ENCODE measurements around the gene NCF2.
"Not testable (repeated sequence)": the region's sequence is repeated elsewhere in the genome, so short reads cannot be mapped to it uniquely, and the experiment has no call there.

NCF2 gene

DNA sequence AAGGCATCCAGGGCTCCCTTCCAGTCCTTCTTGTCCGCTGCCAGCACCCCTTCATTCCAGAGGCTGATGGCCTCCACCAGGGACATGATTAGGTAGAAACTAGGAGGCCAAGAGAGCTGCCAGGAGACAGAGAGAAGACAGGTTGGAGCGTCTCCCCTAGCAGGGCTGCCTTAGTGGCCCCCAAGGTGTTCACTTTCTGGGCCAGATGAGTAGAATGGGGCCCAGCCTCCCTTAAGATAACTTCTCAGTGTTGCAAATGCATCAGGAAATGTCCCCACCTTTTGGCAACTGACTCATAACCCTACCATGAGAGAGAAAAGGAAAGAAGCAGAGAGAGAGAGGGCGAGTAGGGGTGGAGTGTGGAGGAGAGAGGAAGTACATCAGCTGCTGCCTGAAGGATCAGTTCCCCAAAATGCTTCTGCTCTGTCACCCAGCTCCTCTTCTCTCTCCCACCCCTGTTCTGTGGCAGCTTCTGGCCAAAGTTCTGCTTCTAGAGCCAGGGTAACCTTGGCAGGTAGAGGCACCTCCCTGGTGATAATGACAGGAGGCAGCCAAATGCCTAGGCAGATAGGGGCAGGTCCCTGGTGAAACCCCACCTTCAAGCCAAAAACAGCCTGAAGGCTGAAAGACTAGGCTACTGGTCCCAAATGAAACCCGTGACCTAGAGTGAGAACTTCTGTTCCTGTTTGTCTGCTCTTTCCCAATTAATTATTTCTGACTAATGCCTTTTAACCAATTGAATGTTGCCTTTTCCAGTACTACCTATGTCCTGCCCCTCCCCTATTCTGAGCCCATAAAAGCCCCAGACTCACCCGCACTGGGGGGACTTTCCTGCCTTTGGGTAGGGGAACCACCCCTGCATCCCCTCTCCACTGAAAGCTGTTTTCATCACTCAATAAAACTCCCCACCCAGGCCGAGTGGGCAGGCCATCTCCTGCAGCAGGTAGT is at the start of gene NCF2:
TSS of gene NCF2 (minus strand) at position 216 of the 948 bp plus-strand sequence. CDS start at position 86, 130 bp downstream.
- DNase-seq, result peak; percentile 88

DNA sequence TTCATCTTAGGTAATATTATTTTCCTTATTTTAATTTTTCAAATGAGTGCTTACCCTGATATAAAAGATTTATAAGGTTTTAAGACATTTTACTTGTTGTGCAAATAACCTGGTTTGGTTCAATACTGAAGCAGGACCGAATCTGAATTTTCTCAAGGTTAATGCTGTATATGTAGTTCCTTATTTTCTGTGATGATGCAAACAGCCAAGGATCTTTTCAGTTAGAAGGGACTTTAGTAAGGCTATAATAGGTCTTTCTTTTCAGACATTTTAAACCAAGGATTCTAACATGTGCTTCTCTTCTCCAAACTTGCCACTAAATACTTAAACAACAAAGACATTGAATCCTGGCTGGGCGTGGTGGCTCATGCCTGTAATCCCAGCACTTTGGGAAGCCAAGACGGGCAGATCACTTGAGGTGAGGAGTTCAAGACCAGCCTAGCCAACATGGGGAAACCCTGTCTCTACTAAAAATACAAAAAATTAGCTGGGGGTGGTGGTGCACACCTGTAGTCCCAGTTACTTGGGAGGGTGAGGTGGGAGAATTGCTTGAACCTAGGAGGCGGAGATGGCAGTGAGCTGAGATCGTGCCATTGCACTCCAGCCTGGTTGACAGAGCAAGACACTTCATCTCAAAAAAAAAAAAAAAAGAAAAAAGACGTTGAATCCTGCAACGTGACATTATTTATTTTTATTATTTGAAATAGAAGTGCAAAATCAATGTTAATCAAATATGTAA is 48.6 kb upstream of the NCF2 start:
- no peak for DNase-seq

DNA sequence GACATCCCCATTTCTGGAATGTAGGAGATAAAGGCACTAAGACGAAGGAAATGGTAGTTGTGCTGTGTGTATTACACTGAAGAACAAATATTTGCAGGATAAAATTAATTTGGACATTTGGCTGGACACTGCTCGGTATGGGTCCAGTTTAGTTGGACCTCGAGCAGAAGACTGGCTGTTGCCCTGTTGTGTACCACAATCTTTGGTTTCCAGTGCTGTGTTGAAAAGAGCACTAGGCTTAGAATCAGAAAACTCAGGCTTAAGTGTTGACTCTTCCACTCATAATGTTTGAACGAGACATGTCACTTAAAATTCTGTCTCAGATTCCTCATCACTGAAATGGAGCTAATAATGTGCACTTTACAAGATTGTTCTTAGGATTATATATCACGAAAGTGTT is 46.5 kb upstream of the NCF2 start:
- DNase-seq, result no peak

DNA sequence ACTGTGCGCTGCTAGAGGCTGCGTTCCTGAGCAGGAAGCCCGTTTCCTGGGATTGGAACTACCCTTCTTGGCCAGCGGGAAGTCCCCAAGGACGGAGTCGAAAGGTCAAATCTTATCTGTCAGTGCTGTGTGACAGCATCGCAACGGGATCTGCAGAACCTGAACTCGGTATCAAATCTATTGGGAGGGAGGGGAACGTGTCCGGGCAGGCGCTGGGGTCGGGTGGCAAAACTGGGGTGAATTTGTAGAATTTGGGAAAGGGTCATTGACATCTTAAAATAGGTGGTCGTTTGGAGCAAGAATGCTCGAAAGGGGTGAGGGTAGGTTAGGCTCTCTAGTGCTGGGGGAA is 46.0 kb upstream of the NCF2 start:
- no peak for DNase-seq

DNA sequence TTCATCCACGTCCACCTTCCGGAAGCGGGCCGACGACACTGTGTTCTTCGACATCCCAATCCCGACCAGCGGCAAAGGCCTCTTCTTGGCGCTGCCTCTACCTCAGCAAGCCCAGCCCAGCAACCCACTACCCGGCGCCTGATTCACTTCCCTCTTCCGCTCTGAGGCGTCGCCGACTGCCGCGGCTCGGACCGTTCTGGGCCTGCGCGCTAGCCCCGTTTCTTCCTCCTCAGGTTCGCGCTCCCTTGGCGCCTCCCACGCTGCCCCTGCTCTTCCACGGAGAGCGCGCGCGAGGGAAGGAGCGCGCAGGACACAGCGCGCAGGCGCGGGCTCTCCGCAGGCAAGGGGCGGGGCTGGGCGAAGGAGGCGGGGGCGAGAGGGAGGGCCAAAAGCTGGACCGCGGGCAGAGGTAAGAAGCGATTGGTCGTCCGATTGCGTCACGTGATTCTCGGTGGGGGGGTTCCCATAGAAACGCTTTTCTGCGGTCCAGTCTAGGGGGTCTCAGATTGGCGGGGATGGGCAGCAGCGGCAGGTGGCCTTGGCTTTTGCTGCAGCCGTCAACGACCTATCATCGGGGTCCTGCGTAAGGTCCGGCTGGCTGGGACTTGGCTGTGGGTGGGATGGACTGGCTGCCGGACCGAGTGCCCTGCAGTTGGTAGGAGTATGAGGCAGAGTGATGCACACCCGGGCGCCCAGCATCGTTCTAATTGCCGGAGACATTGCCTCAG is 45.5 kb upstream of the NCF2 start, which contains the start of gene ARPC5:
TSS of gene ARPC5 (minus strand) at position 178 of the 728 bp plus-strand sequence. CDS start at position 54, 124 bp downstream.
- DNase-seq, result peak; percentile 97

GRCh38 chr1:183635099-183635605 is 44.9 kb upstream of the NCF2 start:
- no peak for DNase-seq

GRCh38 chr1:183634429-183635065 is 44.3 kb upstream of the NCF2 start:
- DNase-seq, result no peak

DNA sequence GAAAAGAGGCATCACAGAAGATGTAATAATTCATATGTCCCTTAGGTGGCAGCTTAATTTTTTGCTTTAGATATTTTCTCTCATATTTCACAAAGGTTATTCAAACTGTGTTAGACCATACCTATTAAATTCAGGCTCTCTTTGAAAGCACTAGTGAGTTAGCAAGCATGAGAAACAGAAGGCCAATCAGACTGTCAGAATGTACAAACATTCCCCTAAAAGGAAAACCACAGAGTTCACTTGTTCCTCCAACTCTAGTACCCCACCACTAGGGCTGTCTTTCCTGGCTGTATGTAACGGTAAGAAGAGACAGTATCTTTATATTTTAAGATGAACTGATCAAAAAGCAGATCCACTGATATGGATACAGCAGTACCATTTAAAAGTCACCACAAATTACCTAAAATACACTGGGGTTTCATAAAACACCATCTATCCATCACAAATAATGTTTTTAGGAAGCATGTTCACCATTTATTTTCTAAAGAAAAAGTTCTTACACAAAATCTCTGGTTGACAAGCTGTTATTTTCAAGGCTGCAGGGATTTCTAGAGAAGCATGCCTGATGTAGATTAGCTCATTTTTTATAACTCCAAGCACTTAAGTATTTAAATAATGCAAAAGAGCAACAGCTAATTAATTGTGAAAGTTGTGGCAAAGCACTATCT is 43.6 kb upstream of the NCF2 start:
- peak; percentile 83 for DNase-seq

DNA sequence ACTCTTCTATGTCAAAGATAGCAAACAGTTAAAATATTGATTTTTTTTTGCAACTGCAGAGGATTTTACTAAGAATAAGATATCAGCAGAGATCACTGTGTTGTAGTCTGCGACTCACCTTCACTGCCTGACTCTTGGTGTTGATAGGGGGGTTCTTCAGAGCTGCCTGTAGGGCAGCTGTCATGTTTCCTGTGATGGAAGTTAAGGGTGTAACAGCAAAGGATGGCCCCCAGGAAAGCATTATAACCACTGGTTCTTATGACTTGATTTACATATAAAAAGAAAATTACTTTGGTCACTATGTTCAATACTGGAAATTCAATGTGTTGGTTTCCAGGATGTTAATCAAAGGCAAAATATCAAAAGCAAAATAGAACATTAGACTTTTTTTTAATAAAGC is 42.7 kb upstream of the NCF2 start:
- peak; percentile 46 for DNase-seq

- DNase-seq, result no peak
These were observed 41.9 kb upstream of the NCF2 start for GRCh38 chr1:183632114-183632513.

DNA sequence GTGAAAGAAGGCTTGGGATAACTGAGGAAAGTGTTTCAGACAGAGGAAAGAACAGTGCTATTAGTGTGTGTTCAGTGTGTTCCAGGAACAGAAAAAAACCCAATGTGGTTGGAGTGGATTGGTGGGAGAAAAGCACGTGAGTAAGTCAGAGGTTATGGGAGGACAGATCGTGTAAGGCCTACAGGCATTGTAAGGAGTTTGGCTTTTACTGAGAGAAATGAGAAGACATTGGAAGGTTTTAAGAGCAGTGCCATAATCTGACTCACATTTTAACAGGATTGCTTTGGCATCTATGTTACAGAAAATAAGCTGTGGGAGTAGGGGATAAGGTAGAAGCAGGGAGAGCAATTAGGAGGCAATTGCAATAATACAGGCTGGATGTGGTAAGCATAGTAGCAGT is 40.5 kb upstream of the NCF2 start:
- DNase-seq, result no peak

DNA sequence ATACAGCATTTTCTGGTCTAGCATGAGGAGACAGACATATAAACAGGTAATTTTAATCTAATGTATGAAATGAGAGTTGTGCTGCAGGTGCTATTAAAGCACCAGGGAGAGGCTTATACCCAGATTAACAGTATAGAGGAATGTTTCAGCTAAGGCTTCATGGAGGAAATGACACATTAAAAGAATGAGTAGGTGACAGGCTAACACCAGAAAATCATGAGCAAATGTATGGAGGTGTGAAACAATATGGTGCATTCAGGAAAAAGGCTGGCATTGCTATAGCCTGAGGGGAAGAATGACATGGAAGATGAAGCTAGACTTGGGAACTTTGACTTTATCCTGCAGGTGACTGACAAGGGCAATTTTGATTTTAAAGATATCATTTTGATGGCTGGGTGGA is 38.3 kb upstream of the NCF2 start:
- DNase-seq, result peak; percentile 37

GRCh38 chr1:183626236-183626635 is 36.0 kb upstream of the NCF2 start:
- not testable (repeated sequence) for DNase-seq

- peak; percentile 52 for DNase-seq
These were observed 32.9 kb upstream of the NCF2 start for GRCh38 chr1:183622884-183623785.

DNA sequence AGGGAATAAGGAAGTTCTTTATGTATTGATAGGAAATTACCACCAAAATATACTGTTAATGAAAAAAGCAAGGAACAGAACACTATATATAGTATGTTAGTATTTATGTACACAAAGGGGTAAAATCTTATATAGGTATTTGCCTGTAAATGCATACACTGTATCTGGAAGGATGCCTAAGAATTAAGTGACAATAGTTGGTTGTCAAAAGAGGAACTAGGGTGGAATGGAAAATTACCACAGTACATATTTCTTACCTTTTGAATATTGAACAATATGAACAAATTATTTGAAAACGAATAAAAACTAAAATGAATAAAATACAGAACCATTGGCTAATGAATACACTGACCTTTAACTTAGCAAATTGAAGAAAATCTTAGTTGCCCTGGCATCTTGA is 31.8 kb upstream of the NCF2 start:
- DNase-seq, result no peak

DNA sequence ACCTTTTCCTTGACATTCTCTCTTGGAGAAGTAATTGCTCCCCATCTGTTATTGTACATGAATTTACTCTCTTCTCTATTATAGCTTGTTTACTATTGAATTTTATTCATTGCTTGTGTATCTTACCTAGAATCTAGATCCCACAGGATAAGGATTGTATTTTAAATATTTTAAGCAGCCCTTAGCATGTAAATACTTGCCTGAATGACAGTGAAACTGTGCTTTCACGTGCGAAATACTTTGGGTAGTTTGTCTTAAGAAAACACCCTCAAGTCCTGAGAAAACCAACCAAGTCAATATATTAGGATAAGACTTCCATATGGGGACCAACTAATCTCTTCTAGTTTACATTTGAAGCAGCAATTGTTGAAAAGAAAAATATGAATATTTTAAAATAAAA is 30.1 kb upstream of the NCF2 start:
- DNase-seq, result no peak

DNA sequence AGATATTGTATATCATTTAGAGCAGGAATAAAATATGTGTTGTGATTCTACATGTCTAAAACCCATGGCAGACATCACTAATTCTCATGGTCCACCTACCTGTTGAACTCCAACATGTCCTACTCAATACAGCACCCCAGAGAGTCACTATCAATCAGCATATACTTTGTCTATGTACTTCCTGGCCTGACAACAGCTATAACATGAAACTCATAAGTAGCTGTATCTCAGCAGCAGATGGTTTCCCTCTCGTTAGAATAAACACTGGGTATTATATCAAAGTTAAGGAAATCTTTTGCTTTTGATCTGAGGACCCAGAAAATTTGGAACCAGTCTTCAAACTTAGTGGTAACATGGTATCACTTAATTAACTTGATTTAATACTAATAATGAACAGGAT is 29.5 kb upstream of the NCF2 start:
- DNase-seq, result no peak

- not testable (repeated sequence) for DNase-seq
These were observed 27.9 kb upstream of the NCF2 start for GRCh38 chr1:183618202-183618601.

- DNase-seq, result not testable (repeated sequence)
These were observed 22.7 kb upstream of the NCF2 start for GRCh38 chr1:183612975-183613374.

- no peak for DNase-seq
These were observed 22.1 kb upstream of the NCF2 start for GRCh38 chr1:183612407-183612806.

DNA sequence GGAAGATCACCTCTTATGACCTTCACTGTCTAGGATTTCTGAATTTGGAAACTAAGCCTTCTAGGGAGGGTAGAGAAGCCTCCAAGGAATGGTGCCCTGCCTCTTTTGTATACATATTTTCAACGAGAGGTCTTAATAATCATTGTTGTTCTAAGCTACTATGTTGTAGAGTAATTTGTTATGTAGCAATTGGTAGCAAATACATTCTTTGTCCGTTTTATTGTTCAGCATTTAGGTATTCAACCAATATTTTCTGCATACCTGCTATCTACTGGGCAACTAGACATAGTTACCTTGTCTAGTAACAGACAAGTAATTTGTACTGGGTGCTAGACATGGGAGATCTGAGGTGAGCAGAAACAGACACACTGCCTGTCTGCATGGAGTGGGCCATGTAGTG is 20.8 kb upstream of the NCF2 start:
- DNase-seq, result no peak

Measured in activated CD4-positive, alpha-beta T cell treated with anti-CD3 and anti-CD28 coated beads, Interleukin-2, amount 50 U/mL, for 16 hours (primary cell).